Ureter (tissue), 1 donor: ENCODE results near the gene FMC1. TPM values are rescaled to one million over a fixed set of nuclear protein-coding genes. Genes with fewer than 3 reads are reported as not detected.
"Not testable (repeated sequence)": the region's sequence is repeated elsewhere in the genome, so short reads cannot be mapped to it uniquely, and the experiment has no call there.

Experiments used
- DNase-seq: peaks from one replicate; pipeline ENCODE4 v3.0.0-alpha.2; 2020; ENCODE audit warnings: low spot score
- total RNA-seq: library from RNA; stranded (reverse); gene quantifications from one replicate; pipeline ENCODE4 v1.2.4, GENCODE V29; 2023
- donor health status: DM: yes; HTN: yes; CAD: no.

The FMC1 gene
- total RNA-seq: 7.3 TPM

GRCh38 chr7:139341058-139341775, at the start of gene FMC1:
Gene FMC1, plus strand, starts transcription at chr7:139341337. Its CDS starts 48 bp downstream, at chr7:139341385.
- DNase-seq: peak; percentile 97

- DNase-seq: no peak
Observed at GRCh38 chr7:139292821-139293220, 48.3 kb upstream of the FMC1 start.

- no peak for DNase-seq
Observed at GRCh38 chr7:139293534-139293933, 47.6 kb upstream of the FMC1 start.

GRCh38 chr7:139294241-139294640, 46.9 kb upstream of the FMC1 start:
- no peak for DNase-seq

GRCh38 chr7:139294951-139295575, 46.1 kb upstream of the FMC1 start:
- no peak for DNase-seq

- no peak for DNase-seq
Observed at GRCh38 chr7:139297795-139298194, 43.3 kb upstream of the FMC1 start.

GRCh38 chr7:139299296-139299695, 41.8 kb upstream of the FMC1 start:
- no peak for DNase-seq

GRCh38 chr7:139300390-139300789, 40.7 kb upstream of the FMC1 start:
- DNase-seq: no peak

- DNase-seq: no peak
Observed at GRCh38 chr7:139304517-139304916, 36.6 kb upstream of the FMC1 start.

- no peak for DNase-seq
Observed at GRCh38 chr7:139317939-139318505, 23.1 kb upstream of the FMC1 start.

GRCh38 chr7:139321071-139321745, 19.9 kb upstream of the FMC1 start:
- no peak for DNase-seq

GRCh38 chr7:139324709-139325108, 16.4 kb upstream of the FMC1 start:
- DNase-seq: not testable (repeated sequence)

GRCh38 chr7:139328375-139328774, 12.8 kb upstream of the FMC1 start:
- no peak for DNase-seq

GRCh38 chr7:139329119-139329518, 12.0 kb upstream of the FMC1 start:
- DNase-seq: no peak

- no peak for DNase-seq
Observed at GRCh38 chr7:139330333-139331030, 10.7 kb upstream of the FMC1 start.

- no peak for DNase-seq
Observed at GRCh38 chr7:139332697-139333359, 8.3 kb upstream of the FMC1 start.

GRCh38 chr7:139333443-139333842, 7.7 kb upstream of the FMC1 start:
- not testable (repeated sequence) for DNase-seq

- DNase-seq: no peak
Observed at GRCh38 chr7:139334399-139335150, 6.6 kb upstream of the FMC1 start.

GRCh38 chr7:139339025-139339424, 2.1 kb upstream of the FMC1 start:
- DNase-seq: no peak

GRCh38 chr7:139339698-139340036, 1.5 kb upstream of the FMC1 start:
- DNase-seq: no peak
